Stimulated activated CD8-positive, alpha-beta memory T cell treated with anti-CD3 and anti-CD28 coated beads, Interleukin-12 subunit alpha, Interleukin-12 subunit beta, amount 100 ng/mL, for 24 hours (primary cell): ENCODE measurements around the gene SCAP.

Experiments
- DNase-seq: peaks from one replicate; pipeline ENCODE4 v3.0.0-alpha.2; 2020; ENCODE audit errors: extremely low read depth

Gene SCAP

GRCh38 chr3:47366833-47367232 lies 108.9 kb downstream of the SCAP start:
- DNase-seq = no peak

GRCh38 chr3:47365213-47366153 lies 110.3 kb downstream of the SCAP start:
- no peak for DNase-seq
